ENCODE measurements around the gene PPP4R4. TPM values are rescaled to one million over a fixed set of nuclear protein-coding genes. Genes with fewer than 3 reads are reported as not detected.

PPP4R4 gene, protein sequence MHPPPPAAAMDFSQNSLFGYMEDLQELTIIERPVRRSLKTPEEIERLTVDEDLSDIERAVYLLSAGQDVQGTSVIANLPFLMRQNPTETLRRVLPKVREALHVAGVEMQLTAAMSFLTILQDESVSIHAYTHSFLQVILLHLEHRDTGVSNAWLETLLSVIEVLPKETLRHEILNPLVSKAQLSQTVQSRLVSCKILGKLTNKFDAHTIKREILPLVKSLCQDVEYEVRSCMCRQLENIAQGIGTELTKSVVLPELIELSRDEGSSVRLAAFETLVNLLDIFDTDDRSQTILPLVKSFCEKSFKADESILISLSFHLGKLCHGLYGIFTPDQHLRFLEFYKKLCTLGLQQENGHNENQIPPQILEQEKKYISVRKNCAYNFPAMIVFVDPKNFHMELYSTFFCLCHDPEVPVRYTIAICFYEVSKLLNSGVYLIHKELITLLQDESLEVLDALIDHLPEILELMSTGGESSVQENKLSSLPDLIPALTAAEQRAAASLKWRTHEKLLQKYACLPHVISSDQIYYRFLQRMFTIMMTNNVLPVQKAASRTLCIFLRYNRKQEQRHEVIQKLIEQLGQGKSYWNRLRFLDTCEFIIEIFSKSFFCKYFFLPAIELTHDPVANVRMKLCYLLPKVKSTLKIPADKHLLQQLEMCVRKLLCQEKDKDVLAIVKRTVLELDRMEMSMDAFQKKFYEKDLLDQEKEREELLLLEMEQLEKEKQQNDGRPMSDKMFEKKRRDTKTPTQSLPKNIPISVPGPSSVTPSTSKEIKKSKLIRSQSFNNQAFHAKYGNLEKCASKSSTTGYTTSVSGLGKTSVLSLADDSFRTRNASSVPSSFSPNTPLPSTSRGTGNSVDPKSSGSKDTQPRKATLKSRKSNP
- under 1 TPM in 1 of 2 donors, not detected in 1; 0.34 TPM for total RNA-seq

DNA sequence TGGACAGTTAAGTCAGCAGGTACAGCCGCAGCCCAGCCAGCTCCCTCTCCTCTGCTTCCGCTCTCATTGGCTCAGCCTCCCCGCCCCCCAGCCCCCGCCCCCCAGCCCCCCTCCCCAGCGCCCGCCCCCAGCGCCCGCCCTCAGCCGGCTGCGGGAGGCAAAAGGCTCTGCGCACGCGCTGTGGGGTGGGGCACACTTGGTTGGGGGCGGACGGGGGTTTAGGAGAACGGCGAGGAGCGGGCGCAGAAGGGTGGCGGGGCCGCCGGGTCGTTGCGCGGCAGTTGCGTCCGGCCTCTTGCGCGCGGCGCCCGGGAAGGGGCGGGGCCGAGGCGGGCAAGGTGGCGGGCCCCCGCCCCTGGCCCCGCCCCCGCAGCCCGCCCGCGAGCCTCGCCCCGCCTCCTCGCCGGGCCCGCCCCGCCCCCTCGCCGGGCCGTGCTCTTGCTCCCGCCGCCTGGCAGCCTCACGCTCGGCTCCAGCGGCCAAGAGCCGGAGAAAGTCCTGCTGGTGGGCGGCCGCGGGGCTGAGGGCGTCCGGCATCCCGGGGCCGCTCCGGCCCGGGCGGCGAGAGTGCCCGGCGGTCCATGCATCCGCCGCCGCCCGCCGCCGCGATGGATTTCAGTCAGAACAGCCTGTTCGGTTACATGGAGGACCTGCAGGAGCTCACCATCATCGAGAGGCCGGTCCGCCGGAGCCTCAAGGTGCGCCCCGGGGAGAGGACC is at the start of gene PPP4R4:
PPP4R4 (plus strand) TSS at position 438 of the 719 bp plus-strand sequence; CDS start at position 582, 144 bp downstream.

GRCh38 chr14:94129111-94129757 is 44.9 kb upstream of the PPP4R4 start, which contains the start of gene IFI27L2:
Gene IFI27L2, minus strand, starts transcription at chr14:94129604. Its CDS starts 40 bp downstream, at chr14:94129564.

DNA sequence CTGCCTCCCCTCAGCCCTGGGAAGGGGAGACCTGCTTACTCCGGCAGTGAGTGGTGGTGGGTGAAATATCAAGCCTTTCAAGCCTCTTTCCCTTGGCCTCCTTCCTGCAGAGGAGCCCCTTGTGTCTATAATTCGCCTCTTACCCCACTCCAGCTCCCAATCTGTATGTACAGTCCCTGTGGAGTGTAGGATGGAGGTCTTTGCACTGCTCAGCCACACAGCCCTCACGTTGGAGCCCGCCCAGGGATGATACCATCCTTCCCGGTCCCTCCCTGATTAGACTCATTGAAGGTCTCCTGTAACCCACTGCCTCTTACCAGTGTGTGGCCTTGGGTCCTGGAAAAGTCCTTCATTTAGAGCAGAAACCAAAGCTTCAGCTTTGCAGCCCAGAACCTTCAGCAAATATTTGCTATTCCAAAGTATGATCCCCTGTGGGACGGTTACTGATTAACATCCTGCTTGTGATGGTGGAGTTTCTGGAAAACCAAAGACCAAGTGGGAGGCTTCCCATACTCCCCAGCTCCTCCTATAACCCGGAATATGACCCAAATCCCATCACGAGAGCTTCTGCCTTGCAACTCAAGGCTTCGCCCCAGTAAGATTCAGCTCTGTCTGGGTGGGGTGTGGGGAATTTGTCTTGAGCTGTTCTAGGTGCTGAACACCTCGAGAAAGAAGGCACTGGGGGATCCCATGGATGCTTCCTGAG is 118.9 kb downstream of the PPP4R4 start, which contains the start of gene SERPINA10:
SERPINA10 (minus strand) TSS at position 397 of the 706 bp plus-strand sequence. CDS start 2,675 bp downstream, outside the sequence.

DNA sequence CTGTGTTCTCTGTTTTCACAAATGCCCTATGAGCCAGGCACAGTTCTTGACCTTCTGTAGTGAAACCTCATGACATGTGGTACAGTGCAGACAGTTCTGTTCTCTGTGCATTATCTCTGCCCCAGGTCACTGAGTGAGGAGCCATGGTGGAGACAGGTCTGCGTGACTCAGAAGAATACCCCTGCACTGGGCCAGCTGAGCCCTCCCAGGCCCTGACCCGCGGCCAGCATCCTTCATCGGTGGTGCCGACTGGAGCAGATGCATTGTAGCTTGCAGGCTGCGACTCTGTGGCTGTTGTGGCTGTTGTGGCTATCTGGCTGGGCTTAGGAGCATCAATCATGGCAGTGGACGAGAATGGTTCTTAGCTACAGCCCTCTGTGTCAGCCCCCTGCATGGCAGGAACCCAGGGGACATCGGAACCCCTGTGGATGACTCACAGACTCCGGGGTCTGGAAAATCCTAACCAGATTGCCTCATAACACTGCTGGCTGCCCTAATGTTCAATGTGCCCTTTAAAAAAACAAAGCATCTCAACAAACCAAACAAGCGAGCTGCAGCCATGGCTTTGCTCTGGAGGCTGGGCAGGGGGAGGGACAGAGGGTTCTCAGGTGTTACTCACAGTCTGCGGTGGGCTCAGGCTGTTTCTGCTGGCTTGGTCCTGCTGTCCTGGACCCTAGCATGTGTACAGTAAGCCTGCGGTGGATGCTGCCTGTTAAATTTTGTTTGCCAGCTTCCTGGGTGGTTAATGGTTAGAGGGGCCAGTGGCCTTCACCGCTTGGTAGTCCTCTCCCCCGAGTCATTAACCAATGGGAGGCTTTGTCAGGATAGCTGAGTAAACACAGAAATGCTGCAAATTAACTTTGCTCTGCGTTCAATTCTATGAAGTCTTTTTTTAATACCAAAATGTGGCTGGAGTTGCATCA is 148.8 kb downstream of the PPP4R4 start, which contains the start of gene SERPINA6:
SERPINA6 (minus strand) TSS at position 689 of the 923 bp plus-strand sequence. CDS start 8,688 bp downstream, outside the sequence.

Other genes with a start within 250 kb of the PPP4R4 start
- gene FAM181A, start 247.0 kb upstream of the PPP4R4 start, total RNA-seq: not detected
- gene ASB2, start 197.8 kb upstream of the PPP4R4 start, total RNA-seq: 1 to 10 TPM; 1.7 to 3.1 TPM
- not detected for gene CCDC197, start 177.0 kb upstream of the PPP4R4 start, total RNA-seq
- gene OTUB2, start 148.0 kb upstream of the PPP4R4 start, total RNA-seq: 1 to 10 TPM; 1.3 to 2.4 TPM
- gene DDX24, start 93.1 kb upstream of the PPP4R4 start, total RNA-seq: 100 to 1,000 TPM; 147 to 153 TPM
- 10 to 100 TPM; 16.7 to 20.3 TPM for gene IFI27L1, start 93.0 kb upstream of the PPP4R4 start, total RNA-seq
- gene IFI27, start 63.6 kb upstream of the PPP4R4 start, total RNA-seq: 1,000 to 10,000 TPM; 1,659 to 2,734 TPM
- 100 to 1,000 TPM in 1 of 2 donors, 10 to 100 TPM in 1; 53.6 to 104 TPM for gene IFI27L2, start 44.7 kb upstream of the PPP4R4 start, total RNA-seq
- not detected for gene SERPINA10, start 118.9 kb downstream of the PPP4R4 start, total RNA-seq
- gene SERPINA6, start 149.0 kb downstream of the PPP4R4 start, total RNA-seq: not detected
- gene SERPINA2, start 192.4 kb downstream of the PPP4R4 start, total RNA-seq: not detected
- gene SERPINA1, start 214.3 kb downstream of the PPP4R4 start, total RNA-seq: under 1 TPM; 0.33 to 0.34 TPM